ENCODE measurements around the gene PRAMEF8. TPM values are rescaled to one million over a fixed set of nuclear protein-coding genes. Genes with fewer than 3 reads are reported as not detected.
"Not testable (repeated sequence)": the region's sequence is repeated elsewhere in the genome, so short reads cannot be mapped to it uniquely, and the experiment has no call there.

PRAMEF8 gene
- total and polyA plus RNA-seq, 2 experiments from 2014 or later, result not detected

DNA sequence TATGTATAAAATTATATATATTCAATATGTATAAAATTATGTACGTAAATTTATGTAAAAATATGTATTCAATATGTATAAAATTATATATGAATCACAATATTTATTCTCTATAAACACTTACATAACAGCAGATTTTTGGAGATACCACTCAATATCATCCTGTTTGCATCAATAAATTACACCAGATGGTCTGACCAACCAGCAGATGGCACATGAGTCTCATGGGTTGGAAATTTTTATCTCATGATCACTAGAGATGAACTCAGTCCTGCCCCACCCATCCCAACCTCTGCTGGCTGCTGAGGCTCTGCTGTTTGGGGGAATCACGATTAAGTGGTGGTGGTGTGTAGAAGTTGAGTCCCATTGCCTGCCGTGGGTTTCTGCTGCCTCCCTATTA is 5.3 kb downstream of the PRAMEF8 start:
- H4K20me1 ChIP-seq (ENCODE audit: insufficient read depth); H3K36me3 ChIP-seq (ENCODE audit: low read depth); H3K9ac ChIP-seq; H3K9me3 ChIP-seq (ENCODE audit: low read depth); H3K27ac ChIP-seq; H3K4me1 ChIP-seq (ENCODE audit: insufficient read depth); in situ Hi-C loops (cut with MboI); H3K4me3 ChIP-seq; H3K9me2 ChIP-seq (ENCODE audit: insufficient read depth); H3K27me3 ChIP-seq (replicated peaks; ENCODE audit: insufficient read depth); H2AFZ ChIP-seq; H3F3A ChIP-seq (ENCODE audit: insufficient read depth); DNase-seq; H3K79me2 ChIP-seq (ENCODE audit: insufficient read depth); H3K4me2 ChIP-seq (ENCODE audit: unreplicated experiment): not testable (repeated sequence)
- 13 to 15% methylated on average over 3 of the region's 3 CpGs for WGBS, 2 experiments (ENCODE audit: low coverage in 1 of 2, low lambda C conversion rate in 2 of 2, missing lambda C conversion rate in 2 of 2)

GRCh38 chr1:13277016-13277415 is 7.9 kb downstream of the PRAMEF8 start:
- H3K27me3 ChIP-seq (replicated peaks; ENCODE audit: insufficient read depth); H3K9me2 ChIP-seq (ENCODE audit: insufficient read depth); H2AFZ ChIP-seq; H3K9ac ChIP-seq; H4K20me1 ChIP-seq (ENCODE audit: insufficient read depth); H3K4me1 ChIP-seq (ENCODE audit: insufficient read depth); H3K4me3 ChIP-seq; H3K9me3 ChIP-seq (ENCODE audit: low read depth); H3K79me2 ChIP-seq (ENCODE audit: insufficient read depth); H3K4me2 ChIP-seq (ENCODE audit: unreplicated experiment); H3F3A ChIP-seq (ENCODE audit: insufficient read depth); H3K36me3 ChIP-seq (ENCODE audit: low read depth); in situ Hi-C loops (cut with MboI); H3K27ac ChIP-seq: not testable (repeated sequence)
- 50 to 60% methylated on average over 4 to 5 of the region's 6 CpGs for WGBS, 2 experiments (ENCODE audit: low coverage in 1 of 2, low lambda C conversion rate in 2 of 2, missing lambda C conversion rate in 2 of 2)
- DNase-seq, result peak; percentile 0

DNA sequence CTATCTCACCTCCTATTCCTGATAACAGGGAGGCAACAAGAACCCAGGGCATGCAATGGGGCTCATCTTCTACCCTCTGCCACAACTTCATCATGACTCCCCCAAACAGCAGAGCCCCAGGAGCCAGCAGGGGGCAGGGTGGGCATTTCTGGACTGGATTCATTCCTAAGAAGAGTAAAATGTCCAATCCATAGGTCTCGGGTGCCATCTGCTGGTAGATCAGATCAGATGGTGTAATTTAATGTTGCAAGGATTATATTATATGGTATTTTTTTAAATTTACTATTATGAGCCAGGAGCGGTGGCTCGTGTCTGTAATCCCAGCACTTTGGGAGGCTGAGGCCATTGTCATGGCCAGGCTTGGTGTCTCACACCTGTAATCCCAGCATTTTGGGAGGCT is 19.8 kb downstream of the PRAMEF8 start:
- H3K27me3 ChIP-seq (replicated peaks; ENCODE audit: insufficient read depth); H3K36me3 ChIP-seq (ENCODE audit: low read depth); in situ Hi-C loops (cut with MboI); H4K20me1 ChIP-seq (ENCODE audit: insufficient read depth); H3K9ac ChIP-seq; H3K4me1 ChIP-seq (ENCODE audit: insufficient read depth); H3K9me3 ChIP-seq (ENCODE audit: low read depth); H3K9me2 ChIP-seq (ENCODE audit: insufficient read depth); DNase-seq; H3K27ac ChIP-seq; H3K4me2 ChIP-seq (ENCODE audit: unreplicated experiment); H3K4me3 ChIP-seq; H2AFZ ChIP-seq; H3F3A ChIP-seq (ENCODE audit: insufficient read depth); H3K79me2 ChIP-seq (ENCODE audit: insufficient read depth): not testable (repeated sequence)
- no CpG with 5 or more reads among the region's 3 CpGs for WGBS, 2 experiments (ENCODE audit: low coverage in 1 of 2, low lambda C conversion rate in 2 of 2, missing lambda C conversion rate in 2 of 2)

GRCh38 chr1:13253898-13254297 is 31.0 kb downstream of the PRAMEF8 start, which contains the start of gene PRAMEF5:
PRAMEF5 (plus strand) TSS chr1:13254198; CDS start chr1:13259269, 5,071 bp downstream.
- H3K4me1 ChIP-seq (ENCODE audit: insufficient read depth); H4K20me1 ChIP-seq (ENCODE audit: insufficient read depth); DNase-seq; H3F3A ChIP-seq (ENCODE audit: insufficient read depth); H3K9me3 ChIP-seq (ENCODE audit: low read depth); H3K27me3 ChIP-seq (replicated peaks; ENCODE audit: insufficient read depth); H2AFZ ChIP-seq; H3K4me3 ChIP-seq; H3K36me3 ChIP-seq (ENCODE audit: low read depth); H3K79me2 ChIP-seq (ENCODE audit: insufficient read depth); H3K9ac ChIP-seq; H3K9me2 ChIP-seq (ENCODE audit: insufficient read depth); H3K4me2 ChIP-seq (ENCODE audit: unreplicated experiment); H3K27ac ChIP-seq; in situ Hi-C loops (cut with MboI): not testable (repeated sequence)
- WGBS, 2 experiments (ENCODE audit: low coverage in 1 of 2, low lambda C conversion rate in 2 of 2, missing lambda C conversion rate in 2 of 2), result no CpG with 5 or more reads among the region's 5 CpGs

GRCh38 chr1:13247122-13247521 is 37.8 kb downstream of the PRAMEF8 start:
- in situ Hi-C loops (cut with MboI); H3K9me2 ChIP-seq (ENCODE audit: insufficient read depth); H3F3A ChIP-seq (ENCODE audit: insufficient read depth); H3K9ac ChIP-seq; H2AFZ ChIP-seq; H3K27ac ChIP-seq; H3K9me3 ChIP-seq (ENCODE audit: low read depth); H3K27me3 ChIP-seq (replicated peaks; ENCODE audit: insufficient read depth); H4K20me1 ChIP-seq (ENCODE audit: insufficient read depth); H3K4me2 ChIP-seq (ENCODE audit: unreplicated experiment); H3K36me3 ChIP-seq (ENCODE audit: low read depth); H3K79me2 ChIP-seq (ENCODE audit: insufficient read depth); H3K4me3 ChIP-seq; H3K4me1 ChIP-seq (ENCODE audit: insufficient read depth); DNase-seq: not testable (repeated sequence)
- 42 to 47% methylated on average over 6 to 7 of the region's 7 CpGs for WGBS, 2 experiments (ENCODE audit: low coverage in 1 of 2, low lambda C conversion rate in 2 of 2, missing lambda C conversion rate in 2 of 2)

- H3K4me2 ChIP-seq (ENCODE audit: unreplicated experiment); H3K9me2 ChIP-seq (ENCODE audit: insufficient read depth); H3K79me2 ChIP-seq (ENCODE audit: insufficient read depth); H3K36me3 ChIP-seq (ENCODE audit: low read depth); in situ Hi-C loops (cut with MboI); H3K9me3 ChIP-seq (ENCODE audit: low read depth); H3K9ac ChIP-seq; H3K4me1 ChIP-seq (ENCODE audit: insufficient read depth); H2AFZ ChIP-seq; H3K4me3 ChIP-seq; H4K20me1 ChIP-seq (ENCODE audit: insufficient read depth); H3F3A ChIP-seq (ENCODE audit: insufficient read depth); DNase-seq; H3K27me3 ChIP-seq (replicated peaks; ENCODE audit: insufficient read depth); H3K27ac ChIP-seq: not testable (repeated sequence)
- 30 to 40% methylated on average over 2 of the region's 2 CpGs for WGBS, 2 experiments (ENCODE audit: low coverage in 1 of 2, low lambda C conversion rate in 2 of 2, missing lambda C conversion rate in 2 of 2)
Observed at GRCh38 chr1:13246554-13246871, 38.4 kb downstream of the PRAMEF8 start.

DNA sequence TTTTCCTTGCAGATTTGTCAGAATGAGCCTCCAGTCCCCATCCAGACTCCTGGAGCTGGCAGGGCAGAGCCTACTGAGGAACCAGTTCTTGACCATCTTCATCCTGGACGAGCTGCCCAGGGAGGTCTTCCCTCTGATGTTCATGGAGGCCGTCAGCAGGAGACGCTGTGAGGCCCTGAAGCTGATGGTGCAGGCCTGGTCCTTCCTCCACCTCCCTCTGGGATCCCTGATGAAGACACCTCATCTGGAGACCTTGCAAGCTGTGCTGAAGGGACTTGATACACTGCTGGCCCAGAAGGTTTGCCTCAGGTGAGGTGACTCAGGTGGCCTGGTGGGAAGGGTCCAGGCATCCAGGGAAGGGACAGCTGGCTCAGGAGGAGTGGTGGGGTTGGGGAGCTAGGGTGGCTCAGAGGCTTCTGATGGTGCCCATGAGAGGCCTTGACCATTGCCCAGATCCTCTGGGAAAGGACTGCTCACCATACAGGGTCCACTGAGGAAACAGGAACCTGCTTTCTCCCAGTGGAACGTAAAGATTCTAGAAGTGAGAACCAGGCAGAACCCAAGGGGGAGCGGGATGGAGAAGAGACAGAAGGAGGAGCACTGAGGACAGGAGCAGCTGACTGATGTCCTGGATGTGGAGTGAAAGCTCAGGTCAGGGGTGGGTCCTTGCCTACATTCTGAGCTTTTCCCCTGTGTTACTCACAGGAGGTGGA is 38.9 kb downstream of the PRAMEF8 start:
- H3K9me3 ChIP-seq (ENCODE audit: low read depth); H3K4me1 ChIP-seq (ENCODE audit: insufficient read depth); in situ Hi-C loops (cut with MboI): not testable (repeated sequence)

More for the DNA sequence above, 38.9 kb downstream of the PRAMEF8 start:
- not testable (repeated sequence) for H3K9ac ChIP-seq; H3K27me3 ChIP-seq (replicated peaks; ENCODE audit: insufficient read depth); H3F3A ChIP-seq (ENCODE audit: insufficient read depth); H3K27ac ChIP-seq; DNase-seq; H3K9me2 ChIP-seq (ENCODE audit: insufficient read depth); H3K4me3 ChIP-seq; H2AFZ ChIP-seq; H3K4me2 ChIP-seq (ENCODE audit: unreplicated experiment); H3K36me3 ChIP-seq (ENCODE audit: low read depth); H3K79me2 ChIP-seq (ENCODE audit: insufficient read depth); H4K20me1 ChIP-seq (ENCODE audit: insufficient read depth)
- WGBS, 2 experiments (ENCODE audit: low coverage in 1 of 2, low lambda C conversion rate in 2 of 2, missing lambda C conversion rate in 2 of 2), result 15 to 22% methylated on average over 5 of the region's 5 CpGs
